ENCODE data around the gene MARCHF2. TPM values are rescaled to one million over a fixed set of nuclear protein-coding genes. Genes with fewer than 3 reads are reported as not detected.

MARCHF2 gene
- total and polyA plus RNA-seq, 2 donors (not counting 3 experiments of a cell fraction or from before 2014, with no cell fraction given) = 43.5 to 91.9 TPM

GRCh38 chr19:8452446-8453123 lies 39.5 kb downstream of the MARCHF2 start:
- Histone ChIP-seq H3K9me1 (replicated peaks; ENCODE audit: control insufficient read depth, extremely low read depth, insufficient read depth, low read length) (no peaks in the 10 kb centered on the region), H3K27me3 (ENCODE audit: control insufficient read depth in 2 of 2, insufficient read depth in 2 of 2, low read length in 2 of 2) (no peaks in the 10 kb centered on the region), H3K36me3 (ENCODE audit: control insufficient read depth in 2 of 2, extremely low read depth in 1 of 2, insufficient read depth in 2 of 2, low read length in 2 of 2) (peaks cover 15 to 21% of the 10 kb centered on the region in 2 experiments), H3K4me2 (ENCODE audit: insufficient read depth, low read length) (no peak overlapping the region), H3K4me1 (ENCODE audit: control insufficient read depth, extremely low read depth, insufficient read depth, low read length) (peaks cover 29% of the 10 kb centered on the region), H3K9me3 (replicated peaks; ENCODE audit: control insufficient read depth, insufficient read depth, low read length) (no peaks in the 10 kb centered on the region), H3K27ac (ENCODE audit: insufficient read depth, low read depth, low read length) (no peak overlapping the region), H4K20me1 (replicated peaks; ENCODE audit: control insufficient read depth, extremely low read depth, insufficient read depth, low read length) (peaks cover 36% of the 10 kb centered on the region), H3K9ac (replicated peaks; ENCODE audit: extremely low read depth, insufficient read depth, low read length) (no peak overlapping the region), H3K4me3 (replicated peaks in 1 of 3; ENCODE audit: insufficient read depth in 1 of 3, low read depth in 1 of 3, low read length in 3 of 3) (no peak overlapping the region), H2AFZ (ENCODE audit: low read depth, low read length) (no peak overlapping the region), H3K79me2 (ENCODE audit: control insufficient read depth, insufficient read depth, low read length) (peaks cover 98% of the 10 kb centered on the region)
- BruUV-seq (replicated peaks) = no TSS peak
- FAIRE-seq (no peak), DNase-seq (ENCODE audit: low read depth, low spot score) (no peak)
- intact Hi-C loops (cut with micrococcal nuclease) (no loop called here), dilution Hi-C loops (cut with MboI; ENCODE audit: extremely low pct_ligation_motif_present, low sequenced_read_pairs) (no loop called here)
- ChIA-PET CTCF (interaction anchor here (0.6 to 3.0 kb wide), 3 partner anchors 39 to 85 kb away, joined by 3 to 13 read pairs (median 4); partner anchors contain the start of gene MARCHF2), POLR2A (interaction anchor here (0.6 kb wide), 1 partner anchor 286 kb away, joined by 3 read pairs; no protein-coding TSS in a partner anchor)
- TF ChIP-seq POLR2A (IDR thresholded peaks at IDR 0.05; ENCODE audit: low read depth, low read length) = no peak
- no peak for TF ChIP-seq FOS (IDR thresholded peaks at IDR 0.05; ENCODE audit: borderline replicate concordance, insufficient read depth, low read length)
- TF ChIP-seq JUN (IDR thresholded peaks at IDR 0.05; ENCODE audit: borderline replicate concordance, insufficient read depth, insufficient read length, low read depth) = no peak
- TF ChIP-seq, protein P1, sequence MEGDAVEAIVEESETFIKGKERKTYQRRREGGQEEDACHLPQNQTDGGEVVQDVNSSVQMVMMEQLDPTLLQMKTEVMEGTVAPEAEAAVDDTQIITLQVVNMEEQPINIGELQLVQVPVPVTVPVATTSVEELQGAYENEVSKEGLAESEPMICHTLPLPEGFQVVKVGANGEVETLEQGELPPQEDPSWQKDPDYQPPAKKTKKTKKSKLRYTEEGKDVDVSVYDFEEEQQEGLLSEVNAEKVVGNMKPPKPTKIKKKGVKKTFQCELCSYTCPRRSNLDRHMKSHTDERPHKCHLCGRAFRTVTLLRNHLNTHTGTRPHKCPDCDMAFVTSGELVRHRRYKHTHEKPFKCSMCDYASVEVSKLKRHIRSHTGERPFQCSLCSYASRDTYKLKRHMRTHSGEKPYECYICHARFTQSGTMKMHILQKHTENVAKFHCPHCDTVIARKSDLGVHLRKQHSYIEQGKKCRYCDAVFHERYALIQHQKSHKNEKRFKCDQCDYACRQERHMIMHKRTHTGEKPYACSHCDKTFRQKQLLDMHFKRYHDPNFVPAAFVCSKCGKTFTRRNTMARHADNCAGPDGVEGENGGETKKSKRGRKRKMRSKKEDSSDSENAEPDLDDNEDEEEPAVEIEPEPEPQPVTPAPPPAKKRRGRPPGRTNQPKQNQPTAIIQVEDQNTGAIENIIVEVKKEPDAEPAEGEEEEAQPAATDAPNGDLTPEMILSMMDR (IDR thresholded peaks at IDR 0.05; ENCODE audit: extremely low read depth in 1 of 2, insufficient read depth in 1 of 2, low read depth in 1 of 2, low read length in 2 of 2) = no peak

- ChIA-PET CTCF (interaction anchor here (3.0 kb wide), 1 partner anchor 41 kb away, joined by 13 read pairs; the partner anchor contains the start of gene MARCHF2), POLR2A (no interaction called here)
- dilution Hi-C loops (cut with MboI; ENCODE audit: extremely low pct_ligation_motif_present, low sequenced_read_pairs) (no loop called here), intact Hi-C loops (cut with micrococcal nuclease) (no loop called here)
- Histone ChIP-seq H3K9me3 (replicated peaks; ENCODE audit: control insufficient read depth, insufficient read depth, low read length) (no peaks in the 10 kb centered on the region), H3K9me1 (replicated peaks; ENCODE audit: control insufficient read depth, extremely low read depth, insufficient read depth, low read length) (no peaks in the 10 kb centered on the region), H3K4me3 (replicated peaks in 1 of 3; ENCODE audit: insufficient read depth in 1 of 3, low read depth in 1 of 3, low read length in 3 of 3) (no peak overlapping the region), H3K4me2 (ENCODE audit: insufficient read depth, low read length) (no peak overlapping the region), H4K20me1 (replicated peaks; ENCODE audit: control insufficient read depth, extremely low read depth, insufficient read depth, low read length) (peaks cover 38% of the 10 kb centered on the region), H2AFZ (ENCODE audit: low read depth, low read length) (no peak overlapping the region), H3K27me3 (ENCODE audit: control insufficient read depth in 2 of 2, insufficient read depth in 2 of 2, low read length in 2 of 2) (no peaks in the 10 kb centered on the region), H3K79me2 (ENCODE audit: control insufficient read depth, insufficient read depth, low read length) (peaks cover 98% of the 10 kb centered on the region), H3K36me3 (ENCODE audit: control insufficient read depth in 2 of 2, extremely low read depth in 1 of 2, insufficient read depth in 2 of 2, low read length in 2 of 2) (peaks cover 18 to 21% of the 10 kb centered on the region in 2 experiments), H3K27ac (ENCODE audit: insufficient read depth, low read depth, low read length) (no peak overlapping the region), H3K9ac (replicated peaks; ENCODE audit: extremely low read depth, insufficient read depth, low read length) (no peak overlapping the region), H3K4me1 (ENCODE audit: control insufficient read depth, extremely low read depth, insufficient read depth, low read length) (peaks cover 36% of the 10 kb centered on the region)
- no peak for TF ChIP-seq GATA2 (IDR thresholded peaks at IDR 0.05; ENCODE audit: insufficient read depth, insufficient read length, low read depth, low read length)
- TF ChIP-seq POLR2AphosphoS5 (IDR thresholded peaks at IDR 0.05; ENCODE audit: insufficient read depth, low read depth, low read length) = no peak
- TF ChIP-seq, protein P1 (IDR thresholded peaks at IDR 0.05; ENCODE audit: extremely low read depth in 1 of 2, insufficient read depth in 1 of 2, low read depth in 1 of 2, low read length in 2 of 2) = no peak
- TF ChIP-seq, protein P2, sequence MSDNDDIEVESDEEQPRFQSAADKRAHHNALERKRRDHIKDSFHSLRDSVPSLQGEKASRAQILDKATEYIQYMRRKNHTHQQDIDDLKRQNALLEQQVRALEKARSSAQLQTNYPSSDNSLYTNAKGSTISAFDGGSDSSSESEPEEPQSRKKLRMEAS (IDR thresholded peaks at IDR 0.05; ENCODE audit: insufficient read depth, insufficient read length) = no peak
- TF ChIP-seq EZH2 (IDR thresholded peaks at IDR 0.05; ENCODE audit: borderline replicate concordance, low read depth, low read length, severe bottlenecking) = no peak
- TF ChIP-seq MYC (IDR thresholded peaks at IDR 0.05; ENCODE audit: low read depth, low read length) = no peak
- no peak for TF ChIP-seq JUN (IDR thresholded peaks at IDR 0.05; ENCODE audit: borderline replicate concordance, insufficient read depth, insufficient read length, low read depth)
- no peak for TF ChIP-seq POLR2A (IDR thresholded peaks at IDR 0.05; ENCODE audit: low read depth, low read length)
- no peak for TF ChIP-seq FOS (IDR thresholded peaks at IDR 0.05; ENCODE audit: borderline replicate concordance, insufficient read depth, low read length)
- FAIRE-seq (no peak), DNase-seq (ENCODE audit: low read depth, low spot score) (no peak)
- no TSS peak for BruUV-seq (replicated peaks)
Measured at GRCh38 chr19:8453616-8454015, 40.5 kb downstream of the MARCHF2 start.
